HG02678 (cell line): ENCODE results near the gene CATSPER3.

Experiments used
- ATAC-seq: cut with Tn5 transposase; IDR thresholded peaks from one replicate; pipeline ENCODE4 v1.9.1; 2021; ENCODE audit warnings: mild to moderate bottlenecking, moderate library complexity; ENCODE audit not compliant: unreplicated experiment

Gene CATSPER3

GRCh38 chr5:135009736-135010501 lies 42.2 kb downstream of the CATSPER3 start:
- ATAC-seq: no peak

GRCh38 chr5:135010502-135011354 lies 43.0 kb downstream of the CATSPER3 start:
- no peak for ATAC-seq

GRCh38 chr5:135011355-135012032 lies 43.8 kb downstream of the CATSPER3 start:
- no peak for ATAC-seq

- no peak for ATAC-seq
Observed at GRCh38 chr5:135012033-135012588, 44.4 kb downstream of the CATSPER3 start.

GRCh38 chr5:135012951-135013391 lies 45.3 kb downstream of the CATSPER3 start:
- no peak for ATAC-seq

GRCh38 chr5:135013445-135013844 lies 45.7 kb downstream of the CATSPER3 start:
- ATAC-seq: no peak

- no peak for ATAC-seq
Observed at GRCh38 chr5:135013947-135014570, 46.4 kb downstream of the CATSPER3 start.

GRCh38 chr5:135015942-135016341 lies 48.2 kb downstream of the CATSPER3 start:
- ATAC-seq: no peak

- ATAC-seq: no peak
Observed at GRCh38 chr5:135016861-135017290, 49.2 kb downstream of the CATSPER3 start.

- ATAC-seq: no peak
Observed at GRCh38 chr5:135018457-135018856, 50.8 kb downstream of the CATSPER3 start.

- ATAC-seq: no peak
Observed at GRCh38 chr5:135019314-135019713, 51.6 kb downstream of the CATSPER3 start.

- no peak for ATAC-seq
Observed at GRCh38 chr5:135020111-135020895, 52.6 kb downstream of the CATSPER3 start.

- ATAC-seq: no peak
Observed at GRCh38 chr5:135024956-135025729, 57.4 kb downstream of the CATSPER3 start.

- no peak for ATAC-seq
Observed at GRCh38 chr5:135025730-135026644, 58.3 kb downstream of the CATSPER3 start.

- no peak for ATAC-seq
Observed at GRCh38 chr5:135026645-135027265, 59.0 kb downstream of the CATSPER3 start.

- ATAC-seq: no peak
Observed at GRCh38 chr5:135027266-135027696, 59.6 kb downstream of the CATSPER3 start.
